Lower leg skin (tissue), 4 donors: ENCODE data around the gene WDR54. TPM values are rescaled to one million over a fixed set of nuclear protein-coding genes. Genes with fewer than 3 reads are reported as not detected.
A peak's percentile ranks its signal among the peaks of the same experiment; 100 is the strongest.
"Not testable (repeated sequence)": the region's sequence is repeated elsewhere in the genome, so short reads cannot be mapped to it uniquely, and the experiment has no call there.

ENCODE experiments used
- DNase-seq, 2 donors: peaks; one replicate each; pipeline ENCODE4 v3.0.0-alpha.2; 2019; ENCODE audit warnings: low spot score in 2 of 2
- H3K4me3 ChIP-seq: fragments of 200-600 bp; sonication (generic); 2 replicates; pipeline ENCODE4 v1.5.1; 2017; ENCODE audit warnings: mild to moderate bottlenecking, low read depth; ENCODE audit not compliant: poor library complexity, severe bottlenecking
- POLR2A ChIP-seq, 2 donors: fragments of 450-650 bp; IDR thresholded peaks; one replicate each; pipeline ENCODE4 v1.6.1; 2016 to 2017; ENCODE audit warnings: antibody characterized with exemption in 2 of 2, mild to moderate bottlenecking in 1 of 2, moderate library complexity in 1 of 2
- WGBS, 2 donors: methylation state at CpG; one replicate each; pipeline ENCODE4 v1.1.5; 2018; 5-methylcytosine and 5-hydroxymethylcytosine counted together
- intact Hi-C: fragments of 100-400 bp; cut with DNase I; formaldehyde crosslinking; loops from one replicate; pipeline ENCODE4 v1.15.0; 2023; ENCODE audit warnings: low total_unique reads
- total RNA-seq, 4 donors: library from RNA; depleted of rRNA; stranded (reverse); fragments of >200 nt; gene quantifications; one replicate each; pipeline ENCODE4 v1.1.0, GENCODE V29; 2016
- TF ChIP-seq, protein P1 (sequence below), 3 donors: fragments of 450-650 bp; IDR thresholded peaks; one replicate each; pipeline ENCODE4 v1.5.1; 2016; ENCODE audit warnings: antibody characterized with exemption in 3 of 3, mild to moderate bottlenecking in 3 of 3, moderate library complexity in 2 of 3

WDR54 gene
- total RNA-seq, 4 donors from 2014 or later, result 5.5 to 13.3 (median 8.0) TPM

DNA sequence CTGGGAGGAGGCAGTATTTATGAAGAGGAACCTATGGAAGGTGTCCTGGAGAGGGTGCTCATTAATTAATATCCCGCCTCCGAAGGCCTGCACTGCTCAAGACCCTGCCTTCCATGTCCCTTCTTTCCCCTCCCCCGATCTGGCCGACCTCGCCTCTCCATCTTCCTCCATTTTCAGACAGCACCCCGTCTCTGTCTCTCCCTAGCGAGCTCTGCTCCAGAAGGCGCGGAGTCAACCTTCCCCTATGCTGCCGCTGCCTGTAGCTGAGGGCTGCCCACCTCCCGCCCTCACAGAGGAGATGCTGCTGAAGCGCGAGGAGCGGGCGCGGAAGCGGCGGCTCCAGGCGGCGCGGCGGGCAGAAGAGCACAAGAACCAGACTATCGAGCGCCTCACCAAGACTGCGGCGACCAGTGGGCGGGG is 35.6 kb downstream of the WDR54 start:
- intact Hi-C loops, result no loop called here
- WGBS, 2 donors, result 0 to 2% methylated on average over 13 to 22 of the region's 27 CpGs
- DNase-seq, result no peak
- TF ChIP-seq, protein P1, sequence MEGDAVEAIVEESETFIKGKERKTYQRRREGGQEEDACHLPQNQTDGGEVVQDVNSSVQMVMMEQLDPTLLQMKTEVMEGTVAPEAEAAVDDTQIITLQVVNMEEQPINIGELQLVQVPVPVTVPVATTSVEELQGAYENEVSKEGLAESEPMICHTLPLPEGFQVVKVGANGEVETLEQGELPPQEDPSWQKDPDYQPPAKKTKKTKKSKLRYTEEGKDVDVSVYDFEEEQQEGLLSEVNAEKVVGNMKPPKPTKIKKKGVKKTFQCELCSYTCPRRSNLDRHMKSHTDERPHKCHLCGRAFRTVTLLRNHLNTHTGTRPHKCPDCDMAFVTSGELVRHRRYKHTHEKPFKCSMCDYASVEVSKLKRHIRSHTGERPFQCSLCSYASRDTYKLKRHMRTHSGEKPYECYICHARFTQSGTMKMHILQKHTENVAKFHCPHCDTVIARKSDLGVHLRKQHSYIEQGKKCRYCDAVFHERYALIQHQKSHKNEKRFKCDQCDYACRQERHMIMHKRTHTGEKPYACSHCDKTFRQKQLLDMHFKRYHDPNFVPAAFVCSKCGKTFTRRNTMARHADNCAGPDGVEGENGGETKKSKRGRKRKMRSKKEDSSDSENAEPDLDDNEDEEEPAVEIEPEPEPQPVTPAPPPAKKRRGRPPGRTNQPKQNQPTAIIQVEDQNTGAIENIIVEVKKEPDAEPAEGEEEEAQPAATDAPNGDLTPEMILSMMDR (IDR thresholded peaks at IDR 0.05), result no peak
- no peak for TF ChIP-seq POLR2A (IDR thresholded peaks at IDR 0.05)
- H3K4me3 ChIP-seq, result peak overlapping the region; percentile 54

DNA sequence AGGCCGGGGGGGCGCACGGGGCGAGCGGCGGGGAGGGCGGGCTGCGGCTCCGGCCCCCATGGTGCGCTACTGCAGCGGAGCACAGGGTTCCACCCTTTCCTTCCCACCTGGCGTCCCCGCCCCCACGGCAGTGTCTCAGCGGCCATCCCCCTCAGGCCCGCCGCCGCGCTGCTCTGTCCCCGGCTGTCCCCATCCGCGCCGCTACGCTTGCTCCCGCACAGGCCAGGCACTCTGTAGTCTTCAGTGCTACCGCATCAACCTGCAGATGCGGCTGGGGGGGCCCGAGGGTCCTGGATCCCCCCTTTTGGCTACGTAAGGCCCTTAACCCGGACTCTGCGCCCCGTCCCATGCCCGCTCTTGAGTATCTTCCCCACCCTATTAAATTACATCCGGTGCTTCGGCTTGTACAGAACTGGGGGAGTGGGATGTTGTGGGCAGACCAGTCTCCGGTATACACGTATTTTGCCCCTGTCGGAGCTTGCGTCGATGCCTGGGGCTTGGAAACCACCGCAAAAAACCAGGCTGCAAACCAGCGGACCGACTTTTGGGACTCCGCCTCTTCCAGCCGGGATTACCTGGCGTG is 36.1 kb downstream of the WDR54 start:
- intact Hi-C loops, result no loop called here
- TF ChIP-seq, protein P1 (IDR thresholded peaks at IDR 0.05), result no peak
- no peak for TF ChIP-seq POLR2A (IDR thresholded peaks at IDR 0.05)
- WGBS, 2 donors, result 0 to 1% methylated on average over 22 to 33 of the region's 46 CpGs
- peak overlapping the region; percentile 54 for H3K4me3 ChIP-seq
- peak; percentile 57 to 95 for DNase-seq

DNA sequence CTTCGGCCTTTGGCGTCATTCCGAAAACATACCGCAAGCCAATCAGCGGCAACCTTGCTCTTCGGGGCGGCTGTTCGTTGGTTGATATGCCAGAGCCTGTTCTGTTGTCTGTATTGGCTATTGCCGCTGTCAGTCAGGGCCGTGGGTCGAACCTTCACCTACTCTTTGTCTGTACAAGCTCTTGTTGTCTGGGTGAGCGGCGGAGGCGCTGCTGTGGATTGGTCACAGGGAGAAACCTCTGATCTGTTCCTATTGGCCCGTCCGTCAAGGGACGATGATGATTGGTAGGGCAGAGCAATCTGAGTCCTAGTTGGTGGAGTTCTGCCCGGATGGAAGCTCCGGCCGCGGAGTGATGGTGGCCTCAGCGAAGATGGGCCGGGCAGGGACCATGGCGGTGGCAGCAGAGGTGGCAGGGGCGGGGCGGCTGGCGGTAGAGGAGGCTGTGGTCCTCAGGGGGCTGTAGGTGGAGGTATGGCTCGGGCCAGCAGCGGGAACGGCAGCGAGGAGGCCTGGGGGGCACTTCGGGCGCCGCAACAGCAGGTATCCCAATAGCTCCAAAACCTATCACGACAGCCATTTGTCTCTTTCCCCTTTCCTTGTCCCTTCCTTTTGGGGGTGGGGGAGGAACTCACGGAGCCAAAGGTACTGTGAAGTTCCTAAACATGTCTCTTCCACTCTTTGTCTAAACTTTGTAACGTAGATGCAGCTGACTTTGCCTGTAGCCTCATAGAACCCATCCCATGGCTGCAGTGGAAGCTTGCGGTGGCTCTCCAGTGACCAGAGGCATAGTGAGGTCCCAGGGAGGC is 36.8 kb downstream of the WDR54 start, which contains the start of gene WBP1:
Gene WBP1, plus strand, starts transcription at position 307 of the 806 bp plus-strand sequence. Its CDS starts 165 bp downstream, at position 472.
- 1% methylated on average over 28 to 33 of the region's 38 CpGs for WGBS, 2 donors
- peak; percentile 100 for DNase-seq
- intact Hi-C loops, result no loop called here
- TF ChIP-seq, protein P1 (IDR thresholded peaks at IDR 0.05), result no peak
- no peak for TF ChIP-seq POLR2A (IDR thresholded peaks at IDR 0.05)
- peak within 1 kb of the TSS; percentile 54 for H3K4me3 ChIP-seq

DNA sequence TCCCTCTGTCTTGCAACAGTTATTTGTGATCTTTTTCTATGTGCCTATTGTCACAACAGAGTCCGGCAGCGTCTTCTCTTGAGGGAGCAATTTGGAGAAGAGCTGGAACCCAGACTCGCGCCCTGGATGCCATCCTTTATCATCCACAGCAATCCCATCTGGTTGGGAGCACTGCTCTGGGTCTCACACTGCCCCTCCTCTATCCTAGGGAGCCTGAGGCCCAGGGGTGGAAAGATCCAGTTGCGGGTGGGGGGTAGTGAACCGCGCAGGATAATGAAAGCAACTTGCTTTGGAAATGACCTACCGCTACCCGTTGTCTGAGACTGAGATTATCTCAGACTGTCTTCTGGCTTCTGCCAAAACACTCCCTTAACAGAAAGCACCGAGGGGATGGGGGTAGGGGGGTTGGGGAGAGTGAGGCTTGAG is 37.4 kb downstream of the WDR54 start:
- no peak for TF ChIP-seq POLR2A (IDR thresholded peaks at IDR 0.05)
- TF ChIP-seq, protein P1 (IDR thresholded peaks at IDR 0.05), result no peak
- intact Hi-C loops, result no loop called here
- H3K4me3 ChIP-seq, result peak overlapping the region; percentile 30
- no peak for DNase-seq
- WGBS, 2 donors, result 2% methylated on average over 8 to 10 of the region's 10 CpGs

DNA sequence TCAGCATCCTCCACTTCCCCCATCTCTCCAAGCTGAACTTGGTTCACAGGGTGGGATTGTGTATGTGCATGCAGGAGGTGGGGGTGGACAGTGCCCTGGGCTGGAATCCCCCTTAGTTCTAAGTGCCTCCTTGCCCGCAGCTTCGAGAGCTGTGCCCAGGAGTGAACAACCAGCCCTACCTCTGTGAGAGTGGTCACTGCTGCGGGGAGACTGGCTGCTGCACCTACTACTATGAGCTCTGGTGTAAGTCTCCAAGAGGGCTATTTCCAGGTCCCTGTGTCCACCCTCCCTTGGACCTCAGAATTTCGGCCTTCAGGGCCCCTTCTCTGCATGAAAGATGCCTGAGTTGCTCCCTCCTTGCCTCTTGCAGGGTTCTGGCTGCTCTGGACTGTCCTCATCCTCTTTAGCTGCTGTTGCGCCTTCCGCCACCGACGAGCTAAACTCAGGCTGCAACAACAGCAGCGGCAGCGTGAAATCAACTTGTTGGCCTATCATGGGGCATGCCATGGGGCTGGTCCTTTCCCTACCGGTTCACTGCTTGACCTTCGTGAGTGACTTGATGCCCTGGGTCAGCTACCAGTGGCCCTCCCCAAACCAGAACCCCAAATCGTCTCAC is 38.1 kb downstream of the WDR54 start:
- 78% methylated on average over 13 of the region's 13 CpGs for WGBS, 2 donors
- H3K4me3 ChIP-seq, DNase-seq, intact Hi-C loops: not testable (repeated sequence)

DNA sequence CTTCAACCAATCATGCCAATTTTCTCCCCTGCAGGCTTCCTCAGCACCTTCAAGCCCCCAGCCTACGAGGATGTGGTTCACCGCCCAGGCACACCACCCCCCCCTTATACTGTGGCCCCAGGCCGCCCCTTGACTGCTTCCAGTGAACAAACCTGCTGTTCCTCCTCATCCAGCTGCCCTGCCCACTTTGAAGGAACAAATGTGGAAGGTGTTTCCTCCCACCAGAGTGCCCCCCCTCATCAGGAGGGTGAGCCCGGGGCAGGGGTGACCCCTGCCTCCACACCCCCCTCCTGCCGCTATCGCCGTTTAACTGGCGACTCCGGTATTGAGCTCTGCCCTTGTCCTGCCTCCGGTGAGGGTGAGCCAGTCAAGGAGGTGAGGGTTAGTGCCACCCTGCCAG is 38.7 kb downstream of the WDR54 start:
- DNase-seq, intact Hi-C loops, H3K4me3 ChIP-seq: not testable (repeated sequence)
- 63% methylated on average over 10 of the region's 10 CpGs for WGBS, 2 donors
